CD4-positive, CD25-positive, alpha-beta regulatory T cell (primary cell): ENCODE measurements around the gene RPS6KA2. TPM values are rescaled to one million over a fixed set of nuclear protein-coding genes. Genes with fewer than 3 reads are reported as not detected.

Experiments used
- ATAC-seq, 2 donors: fragments of 150-1000 bp; cut with Tn5 transposase; one replicate each; pipeline ENCODE4 v1.10.0; 2021; ENCODE audit warnings: low read depth in 2 of 2, moderate number of reproducible peaks in 2 of 2, moderate library complexity in 1 of 2
- DNase-seq, 3 donors: peaks; one replicate each; pipeline versions ENCODE4 v3.0.0 to v3.0.0-alpha.2; 2012 to 2022; ENCODE audit warnings: mixed read lengths in 1 of 3
- H3K27ac ChIP-seq: one replicate; pipeline ENCODE4 v1.7.0; 2013; ENCODE audit warnings: mild to moderate bottlenecking, low read length; ENCODE audit not compliant: insufficient read depth, poor library complexity, severe bottlenecking
- H3K27me3 ChIP-seq: one replicate; pipeline ENCODE4 v1.7.0; 2013; ENCODE audit warnings: low read length; ENCODE audit not compliant: control insufficient read depth, insufficient read depth
- H3K36me3 ChIP-seq: one replicate; pipeline ENCODE4 v1.7.0; 2013; ENCODE audit warnings: mild to moderate bottlenecking, low read length, moderate library complexity; ENCODE audit not compliant: control insufficient read depth, insufficient read depth
- H3K4me1 ChIP-seq: 2 replicates; pipeline ENCODE4 v1.7.0; 2013; ENCODE audit warnings: mild to moderate bottlenecking, low read length; ENCODE audit not compliant: insufficient read depth, control insufficient read depth, poor library complexity, severe bottlenecking
- H3K4me3 ChIP-seq: one replicate; pipeline ENCODE4 v1.7.0; 2013; ENCODE audit warnings: low read depth, mild to moderate bottlenecking, low read length, moderate library complexity
- H3K9me3 ChIP-seq, 2 experiments: 1 replicate in 1 of 2; 2 replicates in 1 of 2; pipeline ENCODE4 v1.7.0; 2013; ENCODE audit warnings: low read length in 2 of 2, mild to moderate bottlenecking in 1 of 2, moderate library complexity in 1 of 2; ENCODE audit not compliant: control insufficient read depth in 2 of 2
- H3K27ac Mint-ChIP-seq, 3 donors: one replicate each; pipeline ENCODE4 v1.8.0; 2020 to 2022; ENCODE audit warnings: mild to moderate bottlenecking in 3 of 3, mixed read lengths in 3 of 3, moderate library complexity in 2 of 3
- H3K27me3 Mint-ChIP-seq: one replicate; pipeline ENCODE4 v1.8.0; 2022; ENCODE audit warnings: mild to moderate bottlenecking, mixed read lengths
- H3K36me3 Mint-ChIP-seq: one replicate; pipeline ENCODE4 v1.8.0; 2020; ENCODE audit warnings: mixed read lengths
- H3K4me1 Mint-ChIP-seq, 4 donors: one replicate each; pipeline ENCODE4 v1.8.0; 2020 to 2022; ENCODE audit warnings: mixed read lengths in 4 of 4, mild to moderate bottlenecking in 1 of 4
- H3K4me3 Mint-ChIP-seq, 4 donors: one replicate each; pipeline ENCODE4 v1.8.0; 2020 to 2022; ENCODE audit warnings: mild to moderate bottlenecking in 4 of 4, mixed read lengths in 4 of 4, moderate library complexity in 3 of 4
- H3K9me3 Mint-ChIP-seq, 7 donors: one replicate each; pipeline ENCODE4 v1.8.0; 2020 to 2022; ENCODE audit warnings: mixed read lengths in 7 of 7, mild to moderate bottlenecking in 3 of 7, moderate library complexity in 2 of 7
- polyA plus RNA-seq, 4 donors: library from polyadenylated mRNA; unstranded; fragments of 300-500 nt; fragmentation: Illumina TruSeq; gene quantifications; one replicate each; pipeline ENCODE4 v1.2.3, GENCODE V29; 2021
- total RNA-seq: library from RNA; stranded (reverse); gene quantifications from one replicate; pipeline ENCODE4 v1.2.3, GENCODE V29; 2022

The RPS6KA2 gene
- total and polyA plus RNA-seq, 5 donors from 2014 or later: 3.3 to 7.4 (median 5.2) TPM

- Mint-ChIP-seq H3K27me3 (peaks cover 7% of the 10 kb centered on the region), H3K36me3 (peaks cover 4% of the 10 kb centered on the region), H3K9me3 (peaks cover 0 to 1% (median 0%) of the 10 kb centered on the region in 7 donors), H3K27ac (no peak overlapping the region), H3K4me3 (no peak overlapping the region), H3K4me1 (peaks cover 0 to 17% (median 7%) of the 10 kb centered on the region in 4 donors)
- Histone ChIP-seq H3K9me3 (no peaks in the 10 kb centered on the region), H3K36me3 (no peaks in the 10 kb centered on the region), H3K4me1 (no peaks in the 10 kb centered on the region), H3K27ac (no peak overlapping the region), H3K4me3 (no peak overlapping the region), H3K27me3 (no peaks in the 10 kb centered on the region)
- ATAC-seq (no peak), DNase-seq (no peak)
These were observed 33.2 kb upstream of the RPS6KA2 start for GRCh38 chr6:166660157-166660688.

DNA sequence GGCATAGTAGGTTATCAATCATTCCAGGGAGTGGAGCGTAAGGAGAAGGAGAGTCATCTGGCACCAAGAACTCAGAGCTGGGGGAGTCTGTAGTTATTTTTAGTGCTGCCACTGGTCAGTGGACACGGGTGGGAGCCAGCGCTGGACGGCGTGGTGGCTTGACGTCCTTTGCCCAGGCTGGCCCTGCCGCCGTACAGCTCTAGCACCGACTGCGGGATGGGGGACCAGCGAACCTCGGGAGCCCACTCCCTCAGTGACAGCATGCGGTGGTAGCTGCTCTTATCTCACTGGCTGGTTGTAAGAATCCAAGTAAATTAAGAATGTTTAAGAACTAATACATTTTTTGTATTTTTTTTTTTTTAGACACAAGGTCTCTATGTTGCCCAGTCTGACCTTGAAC lies 32.5 kb upstream of the RPS6KA2 start:
- Histone ChIP-seq H3K36me3 (no peaks in the 10 kb centered on the region), H3K4me1 (no peaks in the 10 kb centered on the region), H3K27me3 (no peaks in the 10 kb centered on the region), H3K4me3 (no peak overlapping the region), H3K27ac (no peak overlapping the region), H3K9me3 (no peaks in the 10 kb centered on the region)
- no peak for ATAC-seq
- peaks cover 0 to 17% (median 7%) of the 10 kb centered on the region in 4 donors for H3K4me1 Mint-ChIP-seq
- peaks cover 7% of the 10 kb centered on the region for H3K27me3 Mint-ChIP-seq
- peaks cover 4% of the 10 kb centered on the region for H3K36me3 Mint-ChIP-seq
- DNase-seq: no peak
- peaks cover 0 to 1% (median 0%) of the 10 kb centered on the region in 7 donors for H3K9me3 Mint-ChIP-seq
- H3K4me3 Mint-ChIP-seq: no peak overlapping the region
- no peak overlapping the region for H3K27ac Mint-ChIP-seq

DNA sequence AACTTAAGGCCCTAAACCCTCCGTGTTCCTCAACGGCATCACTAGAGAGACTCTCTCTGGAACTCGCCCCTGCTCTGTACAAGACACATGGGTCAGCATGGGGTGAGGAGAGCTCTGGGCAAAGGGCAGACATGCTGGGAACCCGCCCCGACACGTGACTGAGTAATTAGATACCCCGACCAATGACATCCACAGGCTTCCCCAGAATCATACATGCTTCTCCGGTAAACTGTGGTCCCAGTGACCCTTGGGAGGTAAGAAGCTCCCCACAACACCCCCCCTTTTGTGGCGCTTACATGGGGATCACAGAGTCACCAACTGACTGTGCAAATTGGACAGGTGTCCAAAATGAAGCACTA lies 31.7 kb upstream of the RPS6KA2 start:
- no peak overlapping the region for H3K27ac Mint-ChIP-seq
- no peaks in the 10 kb centered on the region for H3K4me1 ChIP-seq

DNA sequence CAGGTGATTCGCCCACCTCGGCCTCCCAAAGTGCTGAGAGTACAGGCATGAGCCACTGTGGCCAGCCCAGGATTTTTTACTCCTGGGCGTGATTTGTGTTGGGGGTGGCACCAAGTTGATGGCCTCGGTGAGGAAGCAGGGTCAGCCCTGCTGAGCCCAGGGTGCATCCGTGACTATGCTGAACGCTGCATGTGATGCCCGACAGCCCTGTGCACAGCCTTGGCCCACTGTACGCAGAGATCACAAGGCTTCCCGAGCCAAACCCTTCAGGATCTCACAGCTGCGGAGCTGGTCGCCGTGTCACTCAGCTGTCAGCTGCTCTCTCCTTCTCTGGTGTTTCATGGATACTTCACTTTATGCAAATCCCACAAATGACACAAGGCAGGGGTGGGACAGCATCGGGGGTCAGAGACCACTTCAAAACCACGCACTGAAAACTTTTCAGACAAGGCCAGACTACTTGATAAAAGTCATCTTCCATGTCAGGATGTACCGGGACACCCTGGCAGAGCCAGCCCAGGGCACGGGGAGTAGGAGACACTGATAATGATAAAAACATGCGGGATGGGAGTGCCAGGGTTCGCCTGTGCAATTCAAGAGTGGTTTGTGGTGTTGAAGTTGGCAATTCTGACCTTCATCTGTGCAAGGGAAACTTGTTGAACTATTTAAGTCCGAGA lies 31.2 kb upstream of the RPS6KA2 start:
- H3K27me3 Mint-ChIP-seq: peaks cover 7% of the 10 kb centered on the region
- no peak for DNase-seq
- H3K4me1 Mint-ChIP-seq: peaks cover 0 to 11% (median 7%) of the 10 kb centered on the region in 4 donors
- no peak overlapping the region for H3K4me3 ChIP-seq
- H3K27ac Mint-ChIP-seq: no peak overlapping the region
- H3K27me3 ChIP-seq: no peaks in the 10 kb centered on the region
- peaks cover 4% of the 10 kb centered on the region for H3K36me3 Mint-ChIP-seq
- peaks cover 0 to 1% (median 0%) of the 10 kb centered on the region in 7 donors for H3K9me3 Mint-ChIP-seq
- no peaks in the 10 kb centered on the region for H3K9me3 ChIP-seq
- no peak overlapping the region for H3K4me3 Mint-ChIP-seq
- no peaks in the 10 kb centered on the region for H3K4me1 ChIP-seq
- no peaks in the 10 kb centered on the region for H3K36me3 ChIP-seq
- no peak overlapping the region for H3K27ac ChIP-seq
- no peak for ATAC-seq

More for the DNA sequence above, 31.7 kb upstream of the RPS6KA2 start:
- Mint-ChIP-seq H3K36me3 (peaks cover 4% of the 10 kb centered on the region), H3K9me3 (peaks cover 0 to 1% (median 0%) of the 10 kb centered on the region in 7 donors), H3K27me3 (peaks cover 7% of the 10 kb centered on the region), H3K4me1 (peaks cover 0 to 14% (median 7%) of the 10 kb centered on the region in 4 donors), H3K4me3 (no peak overlapping the region)
- Histone ChIP-seq H3K27me3 (no peaks in the 10 kb centered on the region), H3K27ac (no peak overlapping the region), H3K4me3 (no peak overlapping the region), H3K36me3 (no peaks in the 10 kb centered on the region), H3K9me3 (no peaks in the 10 kb centered on the region)
- DNase-seq (no peak), ATAC-seq (no peak)

DNA sequence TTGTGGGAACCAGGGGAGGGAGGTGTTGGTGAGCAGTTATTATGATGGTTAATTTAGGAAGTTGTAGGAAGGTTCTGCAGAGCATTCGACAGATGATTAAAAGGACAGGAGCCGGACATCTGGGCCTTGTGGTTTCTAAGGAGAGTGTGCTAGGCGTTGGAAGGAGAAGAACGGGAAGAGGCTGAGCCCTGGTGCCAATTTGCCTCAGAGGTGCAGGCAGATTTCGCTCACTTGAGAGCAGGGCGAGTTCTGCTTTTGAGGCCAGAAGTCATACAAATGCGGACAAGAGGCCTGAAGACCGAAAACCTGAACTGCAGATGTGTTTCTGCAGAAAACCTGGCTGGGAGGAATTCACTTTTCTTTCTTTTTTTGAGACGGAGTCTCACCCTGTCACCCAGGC lies 30.5 kb upstream of the RPS6KA2 start:
- Histone ChIP-seq H3K27me3 (no peaks in the 10 kb centered on the region), H3K36me3 (no peaks in the 10 kb centered on the region), H3K27ac (no peak overlapping the region), H3K4me3 (no peak overlapping the region), H3K4me1 (no peaks in the 10 kb centered on the region), H3K9me3 (no peaks in the 10 kb centered on the region)
- H3K27ac Mint-ChIP-seq: peak overlapping the region in 2 of 3 donors; percentile 30 to 44
- peaks cover 7% of the 10 kb centered on the region for H3K27me3 Mint-ChIP-seq
- H3K9me3 Mint-ChIP-seq: peaks cover 0 to 1% (median 0%) of the 10 kb centered on the region in 7 donors
- no peak for ATAC-seq
- peaks cover 4% of the 10 kb centered on the region for H3K36me3 Mint-ChIP-seq
- peaks cover 0 to 11% (median 7%) of the 10 kb centered on the region in 4 donors for H3K4me1 Mint-ChIP-seq
- DNase-seq: no peak
- H3K4me3 Mint-ChIP-seq: no peak overlapping the region

DNA sequence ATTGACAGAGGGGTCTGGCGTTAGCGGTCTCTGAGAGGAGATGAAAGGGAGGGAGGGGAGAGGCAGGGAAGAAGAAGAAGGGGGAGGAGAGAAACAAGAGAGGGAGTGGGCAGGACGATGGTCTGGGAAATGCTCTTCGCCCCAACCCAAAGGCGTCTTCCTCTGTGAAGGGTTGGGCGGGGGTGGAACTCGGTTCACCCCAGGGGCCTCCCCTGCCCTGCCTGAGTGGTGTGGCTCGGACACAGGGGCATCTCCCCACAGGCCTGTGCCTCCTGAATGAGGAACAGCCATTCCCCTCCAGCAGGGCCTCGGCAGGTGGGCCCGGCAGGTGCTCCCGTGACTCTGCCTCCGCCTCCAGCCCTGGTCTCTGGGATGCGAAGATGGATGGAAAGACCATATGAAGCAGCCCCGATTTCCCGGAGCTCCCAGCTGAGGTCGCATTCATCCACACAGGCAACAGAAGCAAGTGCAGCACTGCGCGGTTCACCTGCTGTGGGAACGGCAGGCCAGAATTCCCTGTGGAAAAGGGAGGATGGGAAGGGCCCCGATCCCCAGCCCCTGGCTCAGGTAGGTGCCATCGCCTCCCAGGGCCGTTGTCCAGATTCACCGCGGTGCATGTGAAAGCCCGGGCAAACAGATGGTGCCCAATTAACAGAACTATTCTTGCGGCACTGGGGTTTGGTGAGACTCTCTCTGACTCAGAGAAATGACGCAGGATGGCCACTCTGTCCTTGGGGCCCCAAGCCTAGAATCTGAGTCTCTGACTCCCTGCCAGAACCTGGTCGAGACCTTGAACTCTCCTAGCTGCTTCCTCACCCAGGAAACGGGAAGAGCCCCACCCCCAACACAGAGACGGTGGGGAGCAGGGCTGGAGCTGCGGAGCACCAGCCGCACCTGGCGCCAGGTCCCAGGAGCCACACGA lies 29.4 kb upstream of the RPS6KA2 start:
- Mint-ChIP-seq H3K9me3 (peaks cover 0 to 1% (median 0%) of the 10 kb centered on the region in 7 donors), H3K27me3 (peaks cover 7% of the 10 kb centered on the region), H3K4me1 (peaks cover 0 to 11% (median 7%) of the 10 kb centered on the region in 4 donors), H3K4me3 (peak overlapping the region in 2 of 4 donors; percentile 13 to 44), H3K27ac (no peak overlapping the region), H3K36me3 (peaks cover 4% of the 10 kb centered on the region)
- Histone ChIP-seq H3K4me1 (no peaks in the 10 kb centered on the region), H3K4me3 (no peak overlapping the region), H3K27me3 (no peaks in the 10 kb centered on the region), H3K9me3 (no peaks in the 10 kb centered on the region), H3K27ac (no peak overlapping the region), H3K36me3 (no peaks in the 10 kb centered on the region)
- ATAC-seq (peak in 1 of 2 donors; percentile 8), DNase-seq (no peak)

- Mint-ChIP-seq H3K9me3 (peaks cover 0 to 1% (median 0%) of the 10 kb centered on the region in 7 donors), H3K27ac (no peak overlapping the region), H3K4me1 (peaks cover 0 to 11% (median 7%) of the 10 kb centered on the region in 4 donors), H3K36me3 (peaks cover 4% of the 10 kb centered on the region), H3K27me3 (peaks cover 7% of the 10 kb centered on the region), H3K4me3 (no peak overlapping the region)
- ATAC-seq (no peak), DNase-seq (no peak)
- no peaks in the 10 kb centered on the region for H3K27me3 ChIP-seq
- no peaks in the 10 kb centered on the region for H3K4me1 ChIP-seq
- H3K36me3 ChIP-seq: no peaks in the 10 kb centered on the region
- no peak overlapping the region for H3K4me3 ChIP-seq
- H3K9me3 ChIP-seq: no peaks in the 10 kb centered on the region
- H3K27ac ChIP-seq: no peak overlapping the region
These were observed 28.7 kb upstream of the RPS6KA2 start for GRCh38 chr6:166655713-166656229.
